Kidney tubule cell (primary cell): ENCODE measurements around the gene MAPK1IP1L.
"Not testable (repeated sequence)": the region's sequence is repeated elsewhere in the genome, so short reads cannot be mapped to it uniquely, and the experiment has no call there.

Experiments
- DNase-seq: peaks from one replicate; pipeline ENCODE4 v3.0.0-alpha.2; 2018; ENCODE audit warnings: low spot score

MAPK1IP1L gene

DNA sequence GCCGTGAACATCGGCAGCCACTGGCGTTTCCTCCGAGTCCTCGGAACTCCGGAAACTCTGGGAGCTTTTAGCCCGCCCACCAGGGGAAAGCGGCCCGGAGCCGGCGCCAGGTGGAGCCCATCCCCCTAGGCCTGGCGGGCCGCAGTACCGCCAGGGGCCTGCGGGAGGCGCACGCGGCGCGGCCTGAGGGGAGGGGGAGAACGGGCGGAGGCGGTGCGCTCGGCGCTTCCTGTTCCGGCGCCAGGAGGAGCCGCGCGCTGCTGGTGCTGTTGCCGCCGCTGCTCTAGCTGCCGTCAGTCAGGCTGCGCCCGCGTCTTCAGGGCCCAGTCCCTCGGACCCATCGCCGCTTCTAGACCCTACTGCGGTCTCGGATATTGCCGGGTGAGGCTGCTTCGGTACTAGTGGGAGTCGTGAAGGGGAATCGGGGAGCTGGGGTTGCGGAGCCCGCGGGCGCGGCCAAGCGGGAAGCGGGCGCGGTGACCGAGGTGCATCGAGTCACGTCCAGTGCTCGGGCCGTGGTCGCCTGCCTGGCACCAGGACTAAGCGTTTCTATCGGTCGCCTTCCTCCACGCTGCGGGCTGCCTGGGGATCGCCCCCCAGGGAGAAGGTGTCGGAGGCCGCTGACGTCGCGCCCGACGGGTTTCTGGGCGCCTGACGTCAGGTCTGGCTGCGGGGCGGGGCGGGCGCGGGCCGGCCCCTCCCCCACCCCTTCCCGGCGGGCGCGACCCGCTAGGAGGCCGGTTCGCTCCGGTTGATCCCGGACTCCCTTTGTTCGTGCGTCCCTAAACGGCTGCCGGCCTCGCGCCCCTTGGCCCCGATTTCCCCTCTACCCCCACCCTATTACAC is at the start of gene MAPK1IP1L:
MAPK1IP1L (plus strand) TSS at position 225 of the 846 bp plus-strand sequence. CDS start 10,037 bp downstream, outside the sequence.
- DNase-seq = peak; percentile 95

DNA sequence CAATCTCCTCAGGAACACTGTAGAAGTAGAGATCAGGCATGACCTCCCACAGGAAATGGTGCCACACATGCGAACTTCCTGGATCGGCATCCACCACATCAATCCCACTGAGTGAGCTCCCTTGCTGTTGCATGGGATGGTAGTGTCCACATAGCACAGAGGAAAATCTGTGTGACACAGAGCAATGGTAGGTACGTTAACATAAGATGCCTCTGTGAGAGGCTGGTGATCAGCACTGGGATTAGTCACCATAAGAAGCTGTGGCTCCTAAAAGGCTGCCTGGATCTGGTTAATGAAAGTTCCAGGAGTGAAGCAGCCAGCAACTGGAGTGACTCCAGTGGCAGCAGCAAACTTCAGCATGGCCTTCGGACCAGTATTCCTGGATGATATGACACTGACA is 46.4 kb upstream of the MAPK1IP1L start:
- peak; percentile 84 for DNase-seq

DNA sequence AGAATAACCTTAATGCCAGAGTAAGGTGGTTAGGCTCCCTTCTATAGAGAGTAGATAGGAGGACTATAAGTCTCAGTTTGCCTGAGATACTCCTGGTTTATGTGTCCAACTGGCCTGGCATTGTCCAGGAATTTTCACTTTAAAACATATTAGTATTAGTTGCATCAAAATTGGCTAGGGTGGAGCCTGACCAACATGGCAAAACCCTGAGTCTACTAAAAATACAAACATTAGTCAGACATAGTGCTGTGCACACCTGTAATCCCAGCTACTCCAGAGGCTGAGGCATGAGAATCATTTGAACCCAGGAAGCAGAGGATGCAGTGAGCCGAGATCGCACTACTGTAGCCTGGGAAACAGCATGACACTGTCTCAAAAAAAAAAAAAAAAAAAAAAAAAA is 36.4 kb upstream of the MAPK1IP1L start:
- no peak for DNase-seq

GRCh38 chr14:55019968-55020554 is 31.4 kb upstream of the MAPK1IP1L start:
- peak; percentile 51 for DNase-seq

DNA sequence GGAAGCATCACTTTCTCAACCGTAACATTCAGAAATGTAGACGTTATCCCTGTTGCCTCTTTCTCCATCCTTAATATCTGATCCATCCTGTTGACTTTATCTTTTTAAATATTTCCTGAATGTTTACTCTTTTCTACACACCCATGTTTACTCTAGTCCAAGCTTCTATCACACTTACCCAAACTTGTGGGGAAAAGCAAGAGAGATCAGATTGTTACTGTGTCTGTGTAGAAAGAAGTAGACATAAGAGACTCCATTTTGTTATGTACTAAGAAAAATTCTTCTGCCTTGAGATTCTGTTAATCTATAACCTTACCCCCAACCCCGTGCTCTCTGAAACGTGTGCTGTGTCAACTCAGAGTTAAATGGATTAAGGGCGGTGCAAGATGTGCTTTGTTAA is 27.1 kb upstream of the MAPK1IP1L start:
- not testable (repeated sequence) for DNase-seq

DNA sequence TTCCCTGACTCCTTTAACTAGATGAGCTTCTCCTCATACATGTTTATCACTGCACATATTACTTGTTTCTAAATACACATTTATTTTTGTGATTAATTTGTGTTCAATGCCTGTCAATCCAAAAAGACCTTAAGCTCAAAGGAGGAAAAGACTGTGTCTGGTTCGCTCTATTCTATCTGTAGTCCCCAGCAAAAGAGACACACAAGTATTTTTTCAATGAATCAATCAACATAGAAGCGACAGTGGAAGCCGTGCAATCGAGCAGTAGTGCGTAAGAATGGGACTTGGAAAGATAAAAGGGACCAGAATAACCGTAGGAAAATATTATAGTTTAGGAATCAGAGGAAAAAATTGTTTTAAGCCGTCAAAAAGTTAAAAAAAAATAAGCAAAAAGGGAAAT is 25.5 kb upstream of the MAPK1IP1L start:
- no peak for DNase-seq

- DNase-seq = no peak
Measured at GRCh38 chr14:55026441-55026792, 25.0 kb upstream of the MAPK1IP1L start.

DNA sequence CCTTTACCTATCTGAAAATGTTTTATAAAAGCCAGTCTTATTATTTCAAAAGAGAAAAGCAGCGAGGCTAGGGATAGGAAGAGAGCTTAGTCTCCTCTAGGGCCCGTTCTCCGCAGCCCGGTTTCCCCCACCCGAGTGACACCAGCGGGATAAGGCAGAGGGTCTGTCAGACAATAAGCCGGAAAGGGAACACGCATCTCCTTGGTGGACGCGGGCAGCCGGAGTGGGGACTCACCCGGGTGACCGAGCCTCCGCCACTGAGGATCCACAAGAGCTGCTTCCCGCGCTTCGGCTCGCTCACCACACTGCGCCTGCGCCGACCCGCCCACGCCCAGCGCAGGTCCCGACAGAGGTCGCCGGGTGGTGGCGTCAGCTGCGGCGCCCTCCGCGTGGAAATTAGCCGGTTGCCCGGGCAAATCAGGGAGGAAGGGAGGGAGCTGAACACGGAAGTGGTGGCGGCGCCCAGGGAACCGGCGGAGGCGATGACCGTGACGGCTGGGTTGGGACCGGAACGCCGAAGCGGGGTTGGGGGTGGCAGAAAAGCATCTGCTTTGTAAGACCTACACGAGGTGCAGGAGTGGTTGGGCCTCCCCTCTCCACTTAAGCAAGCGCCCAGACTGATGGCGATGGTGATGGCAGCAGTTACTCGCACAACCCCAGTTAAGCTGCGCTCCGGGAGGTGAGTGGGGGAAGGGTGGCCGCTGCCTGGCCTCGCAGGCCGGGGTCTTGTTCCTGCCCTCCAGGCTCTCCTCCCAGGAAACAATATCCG is 24.5 kb upstream of the MAPK1IP1L start, which contains the start of the genes SOCS4 and WDHD1:
SOCS4 (plus strand) TSS at position 444 of the 769 bp plus-strand sequence. CDS start 15,806 bp downstream, outside the sequence.
WDHD1 (minus strand) TSS at position 307 of the 769 bp plus-strand sequence. CDS start 312 bp downstream, outside the sequence.
- peak; percentile 96 for DNase-seq

- DNase-seq = peak; percentile 4
Measured at GRCh38 chr14:55028066-55028465, 23.4 kb upstream of the MAPK1IP1L start.

DNA sequence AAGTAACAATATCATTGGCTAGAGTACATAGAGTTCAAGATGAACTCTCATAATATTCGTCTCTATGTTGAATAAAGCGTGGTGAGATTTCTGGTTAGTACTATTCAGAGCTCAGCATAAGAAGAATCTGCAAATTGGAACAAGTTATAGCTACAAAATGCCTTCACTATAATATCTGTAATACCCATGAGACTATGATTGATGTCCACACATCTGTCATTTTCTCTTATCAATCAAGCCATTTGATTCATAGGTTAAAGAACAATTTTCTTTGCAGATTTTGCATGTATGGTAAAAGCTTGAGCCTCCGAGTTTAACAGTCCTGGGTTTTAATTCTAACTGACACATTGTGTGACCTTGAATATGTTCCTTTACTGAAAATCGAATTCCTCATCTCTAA is 23.0 kb upstream of the MAPK1IP1L start:
- no peak for DNase-seq

DNA sequence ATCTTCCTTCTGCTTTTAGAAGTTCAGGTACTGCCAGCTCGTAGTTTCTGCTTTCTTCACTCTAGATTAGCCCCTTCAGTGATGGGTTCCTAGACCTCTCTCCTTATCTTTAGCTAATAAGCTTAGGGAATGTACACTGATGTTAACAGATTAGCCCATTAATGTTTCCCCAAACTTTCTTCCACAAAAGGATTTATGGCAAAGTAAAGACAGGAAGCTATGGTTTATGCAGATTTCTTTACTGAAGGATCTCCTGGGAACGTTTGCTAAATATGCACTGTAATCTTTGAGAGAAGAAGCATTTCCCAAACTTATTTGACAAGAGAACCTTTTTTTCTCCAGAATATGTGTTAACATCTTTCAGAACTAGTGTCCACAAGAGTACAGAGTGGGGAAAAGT is 20.3 kb upstream of the MAPK1IP1L start:
- DNase-seq = no peak

DNA sequence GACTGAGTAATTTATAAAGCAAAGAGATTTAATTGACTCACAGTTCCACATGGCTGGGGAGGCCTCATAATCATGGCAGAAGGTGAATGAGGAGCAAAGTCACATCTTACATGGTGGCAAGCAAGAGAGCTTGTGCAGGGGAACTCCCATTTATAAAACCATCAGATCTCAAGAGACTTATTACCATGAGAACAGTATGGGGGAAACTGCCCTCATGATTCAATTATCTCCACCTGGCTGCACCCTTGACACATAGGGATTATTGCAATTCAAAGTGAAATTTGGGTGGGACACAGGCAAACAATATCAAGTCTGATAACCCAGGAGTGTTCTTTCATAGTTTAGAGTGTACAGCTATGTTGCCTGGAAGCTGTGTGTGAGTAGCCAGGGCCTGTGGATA is 13.5 kb upstream of the MAPK1IP1L start:
- DNase-seq = not testable (repeated sequence)

DNA sequence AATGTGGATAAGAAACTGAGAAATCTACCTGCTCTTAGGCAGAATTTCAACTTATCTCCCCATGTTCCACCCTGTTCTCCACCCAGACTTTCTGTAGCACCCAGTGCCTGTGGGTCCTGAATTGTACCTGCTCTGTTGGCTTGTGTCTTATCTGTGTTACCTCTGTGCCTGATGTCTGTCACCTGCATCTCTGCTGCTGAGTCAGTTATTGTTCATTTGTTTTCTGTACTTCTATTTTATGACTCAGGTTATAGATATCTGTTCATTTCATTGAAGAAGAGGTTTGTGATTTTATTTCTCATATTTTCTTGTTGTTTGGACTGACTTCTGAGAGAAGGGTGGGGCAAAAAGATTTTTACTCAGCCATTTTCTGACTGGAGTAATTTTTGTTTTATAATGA is 12.7 kb upstream of the MAPK1IP1L start:
- DNase-seq = peak; percentile 62

DNA sequence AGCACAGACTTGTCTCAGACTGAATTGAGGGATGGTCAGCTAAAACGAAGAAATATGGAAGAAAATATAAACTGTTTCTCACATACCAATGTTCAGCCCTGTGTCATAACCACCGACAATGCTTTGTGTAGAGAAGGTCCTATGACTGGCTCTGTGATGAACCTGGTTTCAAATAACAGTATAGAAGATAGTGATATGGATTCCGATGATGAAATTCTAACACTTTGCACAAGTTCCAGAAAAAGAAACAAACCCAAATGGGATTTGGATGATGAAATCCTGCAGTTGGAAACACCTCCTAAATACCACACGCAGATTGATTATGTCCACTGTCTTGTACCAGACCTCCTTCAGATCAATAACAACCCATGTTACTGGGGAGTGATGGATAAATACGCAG is 7.9 kb upstream of the MAPK1IP1L start:
- no peak for DNase-seq

- no peak for DNase-seq
Measured at GRCh38 chr14:55045087-55045486, 6.4 kb upstream of the MAPK1IP1L start.

DNA sequence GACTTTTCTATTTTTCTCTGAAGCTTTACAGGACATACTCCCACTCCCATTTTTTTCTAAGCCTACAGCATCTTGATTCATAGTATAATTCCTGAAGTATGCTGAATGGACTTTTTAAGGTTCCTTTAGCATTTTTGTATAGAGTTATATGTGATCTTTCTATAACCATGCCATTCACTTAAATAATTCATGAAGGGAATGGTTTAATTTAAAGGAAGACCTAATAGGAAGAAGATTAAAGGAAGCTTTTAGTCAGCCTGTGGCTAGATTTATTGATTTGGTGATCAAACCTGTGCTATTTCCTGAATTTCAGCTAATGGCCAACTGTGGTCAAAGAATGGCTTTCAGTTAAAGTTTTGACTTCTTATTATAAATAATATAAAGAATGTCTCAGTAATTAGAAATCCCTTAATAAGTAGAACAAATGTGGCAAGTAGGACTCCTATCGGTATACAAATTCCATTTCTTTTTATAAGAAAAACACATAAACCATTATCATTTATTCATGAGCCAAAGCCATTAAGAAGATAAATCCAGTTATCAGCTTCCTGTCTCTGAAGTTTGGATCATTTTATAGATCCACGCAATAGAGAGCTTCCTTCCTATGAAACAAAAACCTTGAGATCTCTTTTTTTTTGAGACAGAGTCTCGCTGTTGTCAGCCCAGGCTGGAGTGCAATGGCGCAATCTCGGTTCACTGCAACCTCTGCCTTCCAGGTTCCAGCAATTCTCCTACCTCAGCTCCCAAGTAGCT is 4.0 kb upstream of the MAPK1IP1L start:
- no peak for DNase-seq

- no peak for DNase-seq
Measured at GRCh38 chr14:55048900-55049436, 2.5 kb upstream of the MAPK1IP1L start.

DNA sequence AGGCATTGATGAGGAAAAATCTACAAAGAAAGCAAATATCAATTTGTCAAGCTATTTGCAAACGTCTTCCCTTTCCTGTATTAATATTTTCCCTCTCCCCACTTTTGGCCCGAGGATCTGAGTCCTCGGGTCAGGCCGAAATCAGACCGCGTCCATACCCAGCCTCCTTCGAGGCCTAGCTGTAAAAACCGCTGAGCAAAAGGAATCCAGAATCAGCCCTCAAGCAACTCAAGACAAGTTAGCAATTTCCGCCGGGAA is 353 bp upstream of the MAPK1IP1L start:
- DNase-seq = no peak

DNA sequence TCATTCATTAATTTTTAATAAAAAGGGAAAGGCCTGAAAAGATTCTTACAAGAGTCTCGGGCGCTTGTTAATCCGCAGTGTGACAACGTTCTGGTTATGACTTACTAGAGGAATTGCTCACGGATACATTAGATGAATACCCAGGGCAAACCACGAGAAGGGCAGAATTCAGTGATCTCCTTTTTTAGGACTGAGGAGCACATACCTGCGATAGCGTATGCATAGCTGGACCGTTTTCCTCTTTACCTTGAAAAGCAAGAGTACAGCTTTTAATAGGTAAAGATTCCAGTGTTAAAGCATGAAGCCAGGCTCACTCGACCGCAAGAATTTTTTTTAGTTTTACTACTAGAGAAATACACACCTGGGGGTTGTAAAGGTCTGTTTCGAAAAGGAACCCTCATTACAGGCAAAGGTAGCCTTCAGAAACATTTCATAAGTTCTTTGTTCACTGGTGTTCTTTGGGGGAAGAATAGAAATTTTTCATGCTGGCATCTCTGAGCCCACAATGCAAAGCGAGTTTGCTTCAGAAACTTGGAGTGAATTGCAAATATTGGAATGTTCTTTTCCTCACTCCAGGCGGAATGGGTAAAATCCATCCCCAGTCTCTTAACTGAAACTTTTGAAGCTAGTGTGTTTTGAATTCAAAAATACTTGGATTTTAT is 953 bp downstream of the MAPK1IP1L start:
- DNase-seq = no peak

GRCh38 chr14:55053018-55053417 is 1.6 kb downstream of the MAPK1IP1L start:
- DNase-seq = no peak

GRCh38 chr14:55053500-55053899 is 2.1 kb downstream of the MAPK1IP1L start:
- no peak for DNase-seq
